ENCODE data around the gene PLEKHG3.
"Not testable (repeated sequence)": the region's sequence is repeated elsewhere in the genome, so short reads cannot be mapped to it uniquely, and the experiment has no call there.

Gene PLEKHG3

DNA sequence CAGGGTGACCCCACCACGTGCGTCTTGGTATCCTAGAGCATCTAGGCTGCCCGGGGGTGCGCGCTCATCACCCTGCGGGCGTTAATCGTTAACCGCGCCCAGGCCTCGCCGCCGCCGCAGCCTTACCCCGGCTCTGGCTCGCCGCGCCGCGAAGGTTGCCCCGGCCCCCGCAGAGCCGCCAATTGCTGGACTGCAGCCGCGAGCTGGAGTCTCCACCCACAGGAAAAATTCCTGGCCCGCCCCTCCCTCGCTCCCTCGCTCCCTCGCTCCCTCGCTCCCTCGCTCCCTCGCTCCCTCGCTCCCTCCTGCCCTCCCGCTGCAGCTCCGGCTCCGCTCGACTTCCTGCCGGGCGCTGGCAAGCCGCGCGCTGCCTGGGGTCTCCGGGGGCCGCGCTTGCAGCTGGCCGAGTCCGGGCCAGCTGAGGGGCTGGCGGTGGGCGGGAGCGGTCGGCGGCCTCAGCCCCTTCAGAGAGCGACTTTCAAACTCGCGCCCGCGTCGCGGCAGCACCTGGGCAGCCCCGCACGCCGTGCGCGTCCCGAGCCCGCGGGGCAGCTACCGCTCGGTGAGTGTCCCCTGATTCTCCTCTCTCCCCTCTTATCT lies at the start of gene PLEKHG3:
Gene PLEKHG3, plus strand, starts transcription at position 282 of the 600 bp plus-strand sequence. CDS start 23,208 bp downstream, outside the sequence.
- peak; percentile 36 for DNase-seq

DNA sequence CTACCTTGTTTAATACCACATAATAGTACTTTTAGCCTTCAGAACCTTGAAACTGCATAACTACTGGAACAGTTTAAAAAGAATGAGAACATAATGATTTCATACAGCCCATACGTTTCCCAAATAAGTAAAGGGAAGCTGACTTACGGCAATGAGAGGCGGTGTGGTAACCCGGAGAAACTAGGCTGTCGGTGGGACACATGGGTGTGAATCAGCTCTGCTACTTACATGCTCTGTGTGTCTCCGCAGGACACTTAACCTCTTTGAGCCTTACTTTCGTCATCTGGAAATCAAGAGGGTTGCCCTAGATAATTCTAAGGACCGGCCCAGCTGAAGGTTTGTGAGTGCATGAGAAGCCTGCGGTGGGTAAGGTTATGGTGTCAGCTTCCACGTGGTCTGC lies 49.3 kb upstream of the PLEKHG3 start:
- DNase-seq: no peak

DNA sequence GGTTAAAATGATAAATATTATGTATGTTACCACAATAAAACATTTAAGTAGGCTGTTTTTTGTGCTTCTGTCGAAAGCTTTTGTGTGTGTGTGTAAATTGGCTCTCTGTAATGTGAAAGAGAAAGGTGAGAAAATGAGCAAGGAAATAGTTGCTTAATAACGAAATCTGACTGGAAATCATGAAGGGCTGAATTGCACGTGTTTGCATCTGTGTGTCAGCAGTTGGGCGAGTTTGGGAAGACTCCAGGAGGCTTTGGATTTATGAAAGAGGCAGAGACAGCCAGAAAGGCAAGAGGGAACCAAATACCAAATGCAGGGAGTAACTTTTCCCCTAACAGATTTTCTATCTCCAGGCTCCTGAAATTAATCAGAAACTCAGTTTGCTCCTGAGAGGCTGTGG lies 47.2 kb upstream of the PLEKHG3 start:
- DNase-seq: no peak

DNA sequence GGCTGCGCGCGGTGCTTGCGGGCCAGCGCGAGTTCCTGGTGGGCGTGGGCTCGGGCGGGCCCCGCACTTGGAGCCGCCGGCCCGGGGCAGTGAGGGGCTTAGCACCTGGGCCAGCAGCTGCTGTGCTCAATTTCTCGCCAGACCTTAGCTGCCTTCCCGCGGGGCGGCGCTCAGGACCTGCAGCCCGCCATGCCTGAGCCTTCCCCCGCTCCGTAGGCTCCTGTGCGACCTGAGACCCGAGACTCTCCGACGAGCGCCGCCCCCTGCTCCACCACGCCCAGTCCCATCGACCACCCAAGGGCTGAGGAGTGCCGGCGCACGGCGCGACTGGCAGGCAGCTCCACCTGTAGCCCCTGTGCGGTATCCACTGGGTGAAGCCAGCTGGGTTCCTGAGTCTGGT lies 46.0 kb upstream of the PLEKHG3 start:
- no peak for DNase-seq

DNA sequence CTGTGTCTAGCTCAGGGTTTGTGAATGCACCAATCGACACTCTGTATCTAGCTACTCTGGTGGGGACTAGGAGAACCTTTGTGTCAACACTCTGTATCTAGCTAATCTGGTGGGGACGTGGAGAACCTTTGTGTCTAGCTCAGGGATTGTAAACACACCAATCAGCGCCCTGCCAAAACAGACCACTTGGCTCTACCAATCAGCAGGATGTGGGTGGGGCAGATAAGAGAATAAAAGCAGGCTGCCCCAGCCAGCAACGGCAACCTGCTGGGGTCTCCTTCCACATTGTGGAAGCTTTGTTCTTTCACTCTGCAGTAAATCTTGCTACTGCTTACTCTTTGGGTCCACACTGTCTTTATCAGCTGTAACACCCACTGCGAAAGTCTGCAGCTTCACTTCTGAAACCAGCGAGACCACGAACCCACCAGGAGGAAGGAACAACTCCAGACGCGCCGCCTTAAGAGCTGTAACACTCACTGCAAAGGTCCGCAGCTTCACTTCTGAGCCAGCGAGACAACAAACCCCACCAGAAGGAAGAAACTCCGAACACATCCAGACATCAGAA lies 45.4 kb upstream of the PLEKHG3 start:
- DNase-seq: not testable (repeated sequence)

DNA sequence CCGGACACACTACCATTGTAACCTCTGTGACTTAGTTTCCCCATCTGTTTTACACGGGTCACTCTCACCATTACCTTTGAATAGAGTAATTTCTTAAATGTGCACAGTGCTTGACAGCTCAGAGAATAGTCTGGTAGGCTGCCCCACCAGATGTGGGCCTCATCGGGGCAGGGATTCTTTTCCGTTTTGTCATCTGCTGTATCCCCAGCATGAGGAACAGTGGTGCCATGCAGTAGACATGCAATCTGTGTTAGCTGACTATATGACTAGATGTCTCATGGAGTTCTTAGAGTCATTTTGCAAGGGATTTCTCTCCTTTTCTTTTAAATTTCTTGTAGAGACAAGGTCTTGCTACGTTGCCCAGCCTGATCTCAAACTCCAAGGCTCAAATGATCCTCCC lies 44.9 kb upstream of the PLEKHG3 start:
- no peak for DNase-seq

DNA sequence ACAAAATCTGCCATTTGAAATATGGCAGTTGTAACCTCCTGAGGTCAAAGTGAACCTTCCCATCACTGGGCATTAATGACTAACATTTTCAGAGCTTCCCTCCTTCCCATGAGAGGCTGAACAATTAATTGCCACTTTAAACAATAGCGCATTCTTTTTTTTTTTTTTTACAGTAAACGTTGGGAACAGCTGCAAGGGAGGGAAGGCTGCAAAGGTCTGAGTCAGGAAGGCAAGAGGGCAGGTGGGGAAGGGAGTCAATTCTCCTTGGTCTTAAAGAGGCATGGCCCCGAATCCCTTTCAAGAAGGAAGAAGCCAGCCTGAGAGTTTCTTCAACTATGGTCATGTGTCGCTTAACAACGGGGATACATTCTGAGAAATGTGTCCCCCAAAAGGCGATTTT lies 41.0 kb upstream of the PLEKHG3 start:
- no peak for DNase-seq

DNA sequence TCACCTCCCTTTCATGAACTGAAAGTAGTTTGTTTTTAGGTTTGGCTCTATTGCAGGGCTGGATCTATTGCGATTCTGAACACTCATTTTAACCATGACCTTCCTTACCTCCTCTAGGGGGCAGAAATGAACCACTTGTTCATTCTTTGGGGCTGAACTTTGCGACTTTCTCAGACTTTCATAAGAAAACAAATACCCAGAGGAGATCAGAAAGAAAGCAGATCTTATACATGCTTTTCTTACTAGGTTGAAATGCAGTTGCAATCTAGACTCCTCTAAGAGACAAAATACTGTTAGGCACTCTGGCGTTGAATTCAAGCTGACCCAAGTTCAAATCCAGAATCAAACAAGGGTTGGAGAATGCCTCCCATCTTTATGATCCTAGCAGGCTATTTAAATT lies 32.6 kb upstream of the PLEKHG3 start:
- peak; percentile 78 for DNase-seq

DNA sequence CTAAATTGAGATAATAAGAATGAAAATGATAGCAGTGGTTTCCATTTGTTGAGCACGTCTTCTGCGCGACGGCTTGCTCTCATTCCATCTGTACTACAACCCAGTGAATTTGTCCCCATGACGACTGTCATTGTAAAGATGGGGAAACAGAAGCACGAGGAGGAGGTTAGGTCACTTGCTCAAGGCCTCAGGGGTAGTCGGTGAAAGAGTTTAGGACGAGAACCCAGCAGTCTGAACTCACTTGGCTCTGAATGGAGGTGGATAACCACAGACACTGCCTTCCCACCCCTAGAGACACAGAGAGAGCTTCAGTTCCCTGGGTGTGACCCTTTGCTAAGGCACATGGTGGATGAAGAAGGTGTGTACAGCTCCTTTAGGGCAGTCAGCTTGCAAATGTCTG lies 30.9 kb upstream of the PLEKHG3 start:
- DNase-seq: no peak

DNA sequence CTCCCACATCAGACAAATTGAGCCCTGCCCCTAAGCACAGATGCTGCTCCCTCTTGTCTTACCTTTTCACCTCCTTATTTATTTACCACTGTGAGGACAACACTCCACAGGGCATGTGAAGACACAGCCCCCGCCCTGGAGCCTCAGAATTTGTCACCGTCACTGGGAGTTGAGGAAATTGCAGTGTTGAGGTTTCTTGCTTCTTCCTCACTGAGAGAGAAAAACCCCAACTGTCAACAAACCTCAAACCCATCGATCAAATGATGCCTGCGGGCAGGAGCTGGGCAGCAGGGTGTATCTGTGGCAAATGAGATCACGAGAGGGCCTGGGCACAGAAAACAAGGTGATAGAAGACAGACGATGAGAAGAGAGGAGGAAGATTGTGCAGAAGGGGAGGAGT lies 30.5 kb upstream of the PLEKHG3 start:
- DNase-seq: no peak

DNA sequence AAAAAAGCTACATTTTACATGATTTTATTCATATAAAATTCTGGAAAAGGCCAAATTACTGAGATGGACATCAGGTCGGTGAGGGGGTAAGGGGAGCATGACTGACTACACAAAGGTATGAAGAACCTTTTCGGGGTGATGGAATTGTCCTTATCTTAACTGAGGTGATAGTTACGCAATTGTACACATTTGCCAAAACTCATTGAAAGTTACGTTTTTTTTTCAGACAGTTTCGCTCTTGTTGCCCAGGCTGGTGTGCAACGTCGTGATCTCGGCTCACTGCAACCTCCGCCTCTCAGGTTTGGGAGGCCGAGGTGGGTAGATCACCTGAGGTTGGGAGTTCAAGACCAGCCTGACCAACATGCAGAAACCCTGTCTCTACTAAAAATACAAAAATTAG lies 29.4 kb upstream of the PLEKHG3 start:
- DNase-seq: no peak

DNA sequence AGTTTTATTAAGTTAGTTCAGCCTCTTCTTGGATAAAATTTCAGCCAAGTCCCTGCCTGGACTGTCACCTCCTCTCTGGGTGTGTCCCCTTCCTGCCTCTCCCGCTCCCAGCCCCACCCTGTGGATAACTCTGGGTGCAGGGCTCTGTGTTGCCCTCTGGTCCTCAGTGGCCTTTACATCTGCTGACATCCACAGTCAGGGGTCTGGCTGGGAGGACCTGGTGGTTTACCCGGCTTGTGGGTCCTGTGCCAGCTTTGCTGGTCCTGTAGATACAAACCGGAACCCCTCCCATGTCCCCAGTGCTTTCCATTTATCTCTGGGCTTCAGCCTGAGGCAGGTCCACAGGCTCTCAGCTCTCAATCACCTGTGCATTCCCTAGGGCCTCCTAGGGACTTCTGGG lies 28.9 kb upstream of the PLEKHG3 start:
- no peak for DNase-seq

DNA sequence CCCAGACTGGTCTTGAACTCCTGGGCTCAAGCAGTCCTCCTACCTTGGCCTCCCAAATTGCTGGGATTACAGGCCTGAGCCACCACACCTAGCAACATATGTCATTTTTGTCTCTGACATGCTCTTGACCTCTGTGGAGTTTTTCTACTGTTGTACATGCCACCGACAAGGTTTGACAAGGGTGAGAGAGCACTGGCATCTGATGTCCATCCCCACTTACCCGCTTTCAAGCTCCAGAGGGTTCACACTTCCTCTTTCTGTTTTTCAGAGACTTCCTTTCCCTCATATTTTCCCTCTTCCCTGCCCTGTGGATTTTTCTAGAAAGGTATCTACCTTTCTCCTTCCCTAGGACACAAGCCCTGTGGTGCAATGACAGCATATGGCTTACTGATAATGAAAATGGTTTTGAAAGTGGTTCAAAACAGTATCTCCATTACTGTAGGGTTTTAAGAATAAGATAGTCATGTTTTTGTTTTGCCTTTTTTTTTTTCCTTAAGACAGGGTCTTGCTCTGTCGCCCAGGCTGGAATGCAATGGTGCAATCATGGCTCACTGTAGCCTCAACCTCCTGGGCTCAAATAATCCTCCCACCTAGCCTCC lies 27.7 kb upstream of the PLEKHG3 start:
- DNase-seq: no peak

DNA sequence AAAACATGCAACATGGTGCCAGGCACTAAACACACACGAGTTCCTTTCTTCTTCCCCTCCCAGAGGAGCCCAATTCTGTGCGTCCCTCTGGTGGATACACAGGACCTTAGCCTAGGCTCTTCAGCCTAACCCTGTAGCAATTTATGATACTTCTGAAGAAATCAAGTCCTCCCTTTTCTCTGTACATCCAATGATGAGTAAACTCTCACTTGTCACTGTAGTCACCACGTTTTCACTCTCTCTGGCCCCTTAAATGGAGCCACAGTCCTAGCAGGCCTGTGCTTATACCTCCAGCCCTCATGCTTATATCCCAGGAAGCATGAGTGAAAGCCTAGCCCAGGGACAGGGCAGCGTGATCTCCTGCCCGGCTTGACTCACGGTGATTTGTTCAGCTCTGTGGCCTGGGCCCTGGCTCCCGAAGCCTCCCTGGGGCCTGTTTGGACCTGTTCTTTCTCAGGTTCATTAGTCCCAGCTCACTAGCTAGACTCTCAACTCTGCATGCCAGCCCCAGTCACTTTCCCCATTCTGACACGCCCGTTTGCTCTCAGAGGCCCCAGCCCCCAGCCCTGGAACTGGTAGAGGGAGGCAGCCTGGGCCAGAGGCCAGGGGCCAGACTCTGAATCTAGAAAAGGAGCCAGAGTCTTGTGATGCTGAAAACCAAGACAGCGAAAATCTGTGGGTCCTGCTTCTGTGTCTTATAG lies 24.1 kb upstream of the PLEKHG3 start:
- DNase-seq: peak; percentile 75

DNA sequence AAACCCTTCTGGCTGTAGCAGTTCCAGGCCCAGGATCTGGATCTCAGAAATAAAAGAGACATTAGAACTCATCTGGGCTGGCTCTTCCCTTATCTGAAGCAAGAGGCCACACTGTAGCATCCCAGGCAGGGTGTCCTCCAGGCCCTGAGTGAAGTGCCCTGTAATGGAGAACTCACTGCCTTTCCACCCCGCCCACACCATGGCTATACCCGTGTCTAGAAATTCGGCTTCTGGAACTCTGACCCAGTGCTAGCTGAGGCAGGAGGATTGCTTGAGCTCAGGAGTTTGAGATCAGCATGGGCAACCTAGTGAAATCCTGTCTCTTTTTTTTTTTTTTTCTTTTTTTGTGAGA lies 23.5 kb upstream of the PLEKHG3 start:
- DNase-seq: no peak

DNA sequence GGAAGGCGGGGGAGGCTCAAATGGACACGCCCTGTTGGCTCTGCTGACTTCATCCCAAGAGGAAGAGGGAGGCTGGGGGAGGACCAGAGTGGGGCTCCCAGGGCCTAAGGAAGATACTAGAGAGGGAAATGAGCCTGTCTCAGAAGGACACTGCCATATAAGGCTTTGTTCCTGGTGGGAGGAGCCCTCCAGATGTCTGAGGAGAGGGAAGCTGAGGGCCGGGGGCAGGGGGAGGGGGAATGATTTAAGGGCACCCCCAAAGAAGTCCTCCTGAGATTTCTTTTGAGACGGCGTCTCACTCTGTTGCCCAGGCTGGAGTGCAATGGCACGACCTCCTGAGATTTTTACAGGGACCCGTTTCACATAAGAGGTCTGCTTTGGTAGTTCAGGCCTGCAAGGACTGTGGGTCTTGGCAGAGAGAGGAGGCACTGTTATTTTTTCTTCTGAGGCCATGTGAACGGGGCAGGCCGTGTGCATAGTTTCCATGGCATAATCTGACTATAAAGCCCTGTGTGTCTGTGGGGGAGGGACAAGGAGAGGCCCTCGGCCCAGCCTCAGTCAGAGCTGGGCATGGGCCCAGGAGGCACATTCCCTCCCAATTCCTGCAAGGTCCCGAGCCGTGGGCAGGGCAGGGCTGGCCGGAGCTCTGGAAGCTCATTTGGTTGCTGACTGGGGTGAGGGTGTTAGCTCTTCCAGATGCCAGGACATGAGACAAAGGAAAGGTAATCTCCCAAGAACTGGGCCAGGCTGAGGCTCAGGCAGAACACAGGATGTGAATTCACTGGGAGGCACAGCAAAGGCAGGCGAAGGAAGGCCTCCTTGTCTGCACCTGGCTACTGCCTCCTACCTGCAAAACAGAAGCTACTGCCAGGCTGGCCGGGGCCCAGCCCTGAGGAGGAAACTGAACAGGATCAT lies 22.2 kb upstream of the PLEKHG3 start:
- DNase-seq: no peak

DNA sequence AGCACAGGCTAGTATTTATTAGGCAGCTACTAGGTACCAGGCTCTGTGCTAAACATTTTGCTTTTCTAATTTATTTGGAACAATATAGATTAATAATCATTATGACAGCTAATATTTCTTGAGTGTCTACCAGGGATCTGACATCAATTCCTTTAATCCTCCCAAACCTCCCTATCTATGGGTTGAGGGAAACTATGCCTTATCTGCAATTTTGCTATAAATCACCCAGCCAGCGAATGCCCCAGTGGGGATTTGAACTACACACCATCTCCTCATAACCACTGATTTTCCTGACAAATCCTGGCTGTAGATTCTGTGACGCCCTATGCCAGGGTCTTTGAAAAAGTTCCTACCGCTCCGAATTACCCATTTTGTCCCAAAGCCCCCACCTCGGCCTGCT lies 21.4 kb upstream of the PLEKHG3 start:
- no peak for DNase-seq

DNA sequence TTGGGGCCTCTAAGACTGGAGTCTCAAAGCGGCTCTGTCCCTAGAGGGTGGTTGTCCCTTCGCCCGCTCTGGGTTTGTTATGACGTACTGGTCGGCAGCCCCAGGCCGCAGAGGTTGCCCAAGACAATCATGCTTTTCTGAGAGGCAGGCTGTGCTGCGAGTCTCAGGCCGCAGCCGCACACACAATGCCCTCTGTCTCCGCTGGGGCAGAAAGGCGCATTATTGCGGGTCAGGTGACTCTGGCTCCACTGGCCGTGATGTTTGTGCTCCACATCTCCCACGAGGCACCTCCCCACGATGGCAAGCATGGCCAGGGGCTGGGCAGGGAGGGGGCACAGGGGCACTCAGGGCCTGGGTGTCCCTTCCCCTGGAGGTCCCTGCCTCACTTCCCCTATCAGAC lies 21.0 kb upstream of the PLEKHG3 start:
- DNase-seq: no peak

DNA sequence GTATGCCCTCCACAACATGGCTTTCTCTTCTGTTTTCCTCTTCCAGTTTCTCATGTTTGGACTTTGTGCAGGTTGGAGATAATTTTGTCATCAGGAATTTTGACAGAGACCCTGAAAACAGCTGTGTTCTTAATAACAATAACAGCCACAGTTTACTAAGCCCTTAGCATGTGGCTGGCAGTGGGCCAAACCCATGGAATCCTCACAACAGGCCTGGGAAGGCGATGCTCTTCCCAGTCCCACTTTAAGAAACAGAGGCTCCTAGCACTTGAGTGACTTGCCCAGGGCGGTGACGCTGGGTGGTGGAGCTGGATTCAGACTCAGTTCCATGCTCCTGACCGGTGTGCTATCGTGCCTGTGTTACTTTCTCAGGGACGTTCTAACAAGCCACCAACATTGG lies 20.1 kb upstream of the PLEKHG3 start:
- no peak for DNase-seq

DNA sequence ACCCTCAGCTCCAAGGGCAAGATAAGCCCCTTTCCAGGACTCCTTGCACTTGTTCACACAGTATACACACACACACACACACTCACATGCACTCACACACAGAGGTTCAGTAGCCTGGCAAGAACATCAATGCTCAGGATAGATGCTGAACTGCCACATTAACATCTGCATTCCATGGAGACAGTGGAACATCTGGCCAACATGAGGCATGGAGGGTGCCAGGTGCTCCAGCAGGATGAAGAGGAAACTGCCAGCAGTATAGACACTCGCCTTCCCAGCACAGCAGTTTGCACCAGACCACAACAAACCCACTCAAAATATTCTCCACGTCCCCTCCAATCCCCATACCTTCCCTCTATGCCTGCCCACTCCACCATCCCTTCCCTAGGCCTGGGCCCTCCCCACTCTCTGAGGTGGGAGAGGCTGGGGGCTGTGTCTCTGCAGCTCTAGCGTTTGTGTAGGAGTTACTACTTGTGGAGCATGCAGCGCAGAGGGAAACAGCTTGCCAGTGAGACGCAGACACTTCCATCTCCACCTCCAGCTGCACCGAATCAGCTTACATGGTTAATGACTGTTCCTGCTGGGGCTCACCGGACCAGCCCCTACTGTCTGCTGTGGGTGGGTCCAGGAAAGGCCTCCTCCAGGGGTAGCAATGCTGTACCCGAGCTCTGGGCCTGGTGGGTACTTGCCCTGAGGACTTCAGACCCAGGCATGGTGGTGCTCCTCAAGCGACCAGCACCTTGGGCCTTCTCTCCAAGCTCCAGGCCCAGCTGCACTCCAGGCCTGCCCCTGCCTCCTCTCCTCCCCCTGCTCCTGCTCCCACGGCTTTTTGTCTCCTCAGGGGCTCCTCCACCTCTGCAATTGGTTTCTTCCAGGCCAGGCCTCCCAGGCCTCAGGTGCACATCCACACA lies 18.6 kb upstream of the PLEKHG3 start:
- DNase-seq: peak; percentile 82

DNA sequence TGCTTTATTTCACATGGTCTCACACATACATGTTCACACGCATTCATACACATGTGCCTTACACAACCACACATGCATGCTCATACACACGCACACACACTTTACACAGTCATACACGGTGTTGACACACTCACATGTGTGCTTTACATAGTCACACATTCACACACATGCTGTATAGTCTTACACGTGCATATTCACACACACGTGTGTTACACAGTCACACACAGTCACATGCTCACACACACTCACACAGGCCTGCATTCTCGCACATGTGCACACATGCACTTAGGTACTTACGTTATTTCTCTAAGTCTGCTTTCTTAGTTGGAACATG lies 18.0 kb upstream of the PLEKHG3 start:
- DNase-seq: no peak

DNA sequence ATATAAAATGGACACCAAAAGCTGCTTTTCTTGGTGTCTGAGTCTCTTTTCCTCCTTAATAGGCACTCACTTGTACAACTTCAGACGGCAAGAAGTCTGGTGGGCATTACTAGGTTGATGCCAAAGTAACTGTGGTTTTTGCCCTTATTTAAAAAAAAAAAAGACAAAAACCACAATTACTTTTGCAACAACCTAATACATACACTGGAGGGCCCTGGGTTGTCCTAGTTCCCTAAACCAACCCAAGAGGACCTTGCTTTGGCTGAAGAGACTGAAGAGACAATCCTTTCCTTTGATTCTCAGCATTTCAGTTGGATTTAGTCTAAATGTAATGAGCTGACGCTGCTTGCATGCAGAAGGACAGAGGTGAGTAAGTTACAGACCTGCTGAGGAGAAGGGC lies 16.2 kb upstream of the PLEKHG3 start:
- no peak for DNase-seq
